Left lung (tissue), 10 donors: Measurements from ENCODE around the gene COL4A2. TPM values are rescaled to one million over a fixed set of nuclear protein-coding genes. Genes with fewer than 3 reads are reported as not detected.

ENCODE experiments used
- ATAC-seq: fragments of 200-7000 bp; cut with Tn5 transposase; one replicate; pipeline ENCODE4 v1.9.1; 2020; ENCODE audit warnings: moderate library complexity
- DNase-seq, 4 donors: peaks; one replicate each; pipeline ENCODE4 v3.0.0-alpha.2; 2013 to 2020
- H3K27ac ChIP-seq, 2 donors: fragments of 200-600 bp; sonication (generic) in 1 of 2; one replicate each; pipeline versions ENCODE4 v1.5.0 to v1.8.0; 2020 to 2021
- H3K27me3 ChIP-seq, 2 donors: fragments of 200-600 bp; sonication (generic) in 1 of 2; one replicate each; pipeline versions ENCODE4 v1.5.0 to v1.8.0; 2020 to 2021
- H3K36me3 ChIP-seq, 2 donors: fragments of 200-600 bp; sonication (generic) in 1 of 2; one replicate each; pipeline versions ENCODE4 v1.5.0 to v1.8.0; 2020 to 2021
- H3K4me1 ChIP-seq, 2 donors: fragments of 200-600 bp; one replicate each; pipeline ENCODE4 v1.8.0; 2021
- H3K4me3 ChIP-seq, 2 donors: fragments of 200-600 bp; sonication (generic) in 1 of 2; one replicate each; pipeline versions ENCODE4 v1.5.0 to v1.8.0; 2020 to 2021; ENCODE audit warnings: mild to moderate bottlenecking in 1 of 2
- H3K9me3 ChIP-seq, 2 donors: fragments of 200-600 bp; sonication (generic) in 1 of 2; one replicate each; pipeline versions ENCODE4 v1.5.0 to v1.8.0; 2020 to 2021
- CTCF ChIP-seq, 2 donors: fragments of 200-600 bp; sonication (generic) in 1 of 2; IDR thresholded peaks; one replicate each; pipeline versions ENCODE4 v1.5.0 to v1.8.0; 2021; ENCODE audit warnings: antibody characterized with exemption in 2 of 2
- intact Hi-C, 2 donors: fragments of 100-400 bp; cut with DNase I; formaldehyde crosslinking; loops; one replicate each; pipeline versions ENCODE4 v1.11.2 to v1.14.2; 2022
- polyA plus RNA-seq, 6 donors: library from polyadenylated mRNA; unstranded; fragments of 120-200 nt; gene quantifications; one replicate each; pipeline ENCODE4 v1.2.1, GENCODE V29; 2013; ENCODE audit not compliant: insufficient read length in 6 of 6
- total RNA-seq, 2 donors: library from RNA; stranded (reverse); fragmentation: NEBNext Ultra II Directional; extraction: Animal tissue kit (Norgen Biotek cat#: 25700); gene quantifications; one replicate each; pipeline ENCODE4 v1.2.1, GENCODE V29; 2021
- donor health status: DM: no; HTN: yes; CAD: no.
- donor health status: DM: no; HTN: no; CAD: no.

The COL4A2 gene
- total and polyA plus RNA-seq, 8 donors: 307 to 638 (median 395) TPM

DNA sequence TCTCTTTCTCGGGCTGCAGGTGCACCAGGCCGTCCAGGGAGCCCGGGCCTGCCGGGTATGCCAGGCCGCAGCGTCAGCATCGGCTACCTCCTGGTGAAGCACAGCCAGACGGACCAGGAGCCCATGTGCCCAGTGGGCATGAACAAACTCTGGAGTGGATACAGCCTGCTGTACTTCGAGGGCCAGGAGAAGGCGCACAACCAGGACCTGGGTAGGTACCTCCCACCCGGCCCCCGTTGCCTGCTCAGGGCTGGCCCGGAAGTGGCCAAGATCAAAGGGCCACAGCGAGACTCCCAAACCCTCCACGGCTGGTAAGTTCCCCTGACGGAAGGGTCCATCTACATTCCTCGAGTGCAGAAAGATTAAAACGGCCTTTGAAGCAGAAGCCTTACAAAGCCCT is 199.3 kb downstream of the COL4A2 start:
- Histone ChIP-seq H3K4me3 (no peak overlapping the region), H3K27me3 (no peaks in the 10 kb centered on the region), H3K27ac (no peak overlapping the region), H3K9me3 (no peaks in the 10 kb centered on the region), H3K36me3 (peaks cover 5 to 90% of the 10 kb centered on the region in 2 donors), H3K4me1 (peaks cover 10 to 31% of the 10 kb centered on the region in 2 donors)
- TF ChIP-seq CTCF (IDR thresholded peaks at IDR 0.05): no peak
- ATAC-seq: no peak
- intact Hi-C loops: no loop called here
- DNase-seq: peak in 1 of 4 donors; percentile 67

DNA sequence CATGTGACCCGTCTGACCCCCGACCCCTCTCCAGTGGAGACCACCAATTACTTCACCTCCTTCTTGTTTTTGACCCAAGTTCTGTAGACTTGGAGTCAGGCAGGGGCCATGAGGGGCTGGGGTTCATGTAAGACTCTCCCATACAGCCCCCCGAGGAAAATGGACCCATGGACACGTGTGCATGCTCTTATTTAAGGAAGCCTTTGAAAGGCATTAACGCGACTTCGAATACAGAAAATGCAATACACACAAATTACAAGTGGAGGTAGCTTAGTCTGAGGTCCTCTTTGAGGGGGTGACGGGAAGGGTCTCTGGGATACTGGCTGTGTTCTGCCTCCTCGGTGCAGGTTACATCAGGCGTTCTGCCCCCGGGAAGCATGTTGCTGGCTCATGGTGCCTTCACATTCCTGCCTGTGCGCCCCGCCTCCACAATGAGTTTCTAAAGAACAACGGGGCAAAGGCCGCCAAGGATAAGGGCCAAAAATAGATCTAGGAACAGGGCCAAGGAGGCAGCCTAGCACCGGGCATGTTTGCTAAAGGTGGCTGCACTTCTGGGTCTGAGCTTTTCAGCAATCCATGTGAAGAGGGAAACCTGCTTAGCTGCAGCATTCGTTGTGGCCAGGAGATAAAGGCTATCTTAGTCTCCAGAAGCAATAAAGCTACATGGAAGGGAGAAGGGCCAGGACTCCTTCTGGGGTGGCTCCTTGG is 199.9 kb downstream of the COL4A2 start:
- H3K27me3 ChIP-seq: no peaks in the 10 kb centered on the region
- TF ChIP-seq CTCF (IDR thresholded peaks at IDR 0.05): no peak
- DNase-seq: peak in 3 of 4 donors; percentile 36 to 77 (median 74)
- intact Hi-C loops: no loop called here
- H3K9me3 ChIP-seq: no peaks in the 10 kb centered on the region
- H3K4me3 ChIP-seq: no peak overlapping the region
- H3K27ac ChIP-seq: peak overlapping the region; percentile 13 to 59
- peaks cover 8 to 90% of the 10 kb centered on the region in 2 donors for H3K36me3 ChIP-seq
- peaks cover 10 to 31% of the 10 kb centered on the region in 2 donors for H3K4me1 ChIP-seq
- ATAC-seq: peak; percentile 85

DNA sequence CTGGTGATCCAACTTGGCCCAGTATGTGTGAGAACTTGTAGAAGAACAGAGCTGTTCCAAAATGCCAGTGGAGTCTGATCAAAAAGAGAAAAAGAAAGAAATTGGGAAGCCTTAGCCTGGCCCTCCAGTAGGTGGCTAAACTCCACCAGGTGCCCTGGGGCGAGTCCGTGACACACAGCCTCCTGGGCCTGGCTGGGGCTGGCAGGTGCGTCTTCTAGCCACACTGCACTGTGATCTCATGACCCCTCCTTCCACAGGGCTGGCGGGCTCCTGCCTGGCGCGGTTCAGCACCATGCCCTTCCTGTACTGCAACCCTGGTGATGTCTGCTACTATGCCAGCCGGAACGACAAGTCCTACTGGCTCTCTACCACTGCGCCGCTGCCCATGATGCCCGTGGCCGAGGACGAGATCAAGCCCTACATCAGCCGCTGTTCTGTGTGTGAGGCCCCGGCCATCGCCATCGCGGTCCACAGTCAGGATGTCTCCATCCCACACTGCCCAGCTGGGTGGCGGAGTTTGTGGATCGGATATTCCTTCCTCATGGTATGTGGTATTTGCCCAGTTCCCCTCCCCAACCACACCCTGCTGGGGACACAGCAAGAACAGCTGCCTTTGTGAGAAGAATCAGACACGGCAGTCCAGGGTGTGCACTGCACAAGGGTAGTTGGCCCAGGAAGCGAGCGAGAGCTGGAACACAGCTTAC is 200.7 kb downstream of the COL4A2 start:
- ATAC-seq (peak; percentile 83), DNase-seq (no peak)
- H3K4me1 ChIP-seq: peaks cover 10 to 31% of the 10 kb centered on the region in 2 donors
- peak in 1 of 2 donors; percentile 14 for TF ChIP-seq CTCF (IDR thresholded peaks at IDR 0.05)
- no peaks in the 10 kb centered on the region for H3K9me3 ChIP-seq
- H3K27ac ChIP-seq: peak overlapping the region; percentile 13 to 59
- intact Hi-C loops: no loop called here
- no peaks in the 10 kb centered on the region for H3K27me3 ChIP-seq
- H3K4me3 ChIP-seq: no peak overlapping the region
- H3K36me3 ChIP-seq: peaks cover 8 to 90% of the 10 kb centered on the region in 2 donors

DNA sequence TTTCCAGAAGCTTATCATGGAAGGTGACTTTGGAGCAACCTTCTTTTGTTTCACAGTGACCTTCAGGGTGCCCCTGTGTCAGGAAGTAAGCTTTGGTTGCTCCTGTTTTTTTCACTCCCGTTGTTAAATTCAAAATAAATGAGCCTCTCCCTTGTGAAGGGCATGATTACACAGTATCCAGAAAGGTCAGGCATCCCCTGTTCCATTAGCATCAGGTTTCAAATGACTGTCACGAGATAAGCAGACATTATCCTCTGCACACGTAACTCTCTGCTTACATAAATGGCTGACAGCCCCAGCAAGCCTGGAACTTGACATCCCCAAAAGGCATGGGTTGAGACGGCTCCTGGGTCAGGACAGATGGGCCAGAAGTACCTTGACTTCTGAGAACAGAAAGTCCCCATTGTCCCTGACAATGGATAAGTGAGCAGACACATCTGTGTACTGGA is 202.4 kb downstream of the COL4A2 start:
- no peak for TF ChIP-seq CTCF (IDR thresholded peaks at IDR 0.05)
- Histone ChIP-seq H3K27ac (no peak overlapping the region), H3K4me3 (no peak overlapping the region), H3K27me3 (no peaks in the 10 kb centered on the region), H3K9me3 (no peaks in the 10 kb centered on the region), H3K4me1 (peaks cover 10 to 31% of the 10 kb centered on the region in 2 donors), H3K36me3 (peaks cover 3 to 90% of the 10 kb centered on the region in 2 donors)
- DNase-seq (no peak), ATAC-seq (no peak)
- intact Hi-C loops: no loop called here
